GM21515 (cell line): Measurements from ENCODE around the gene PIK3CD.
"Not testable (repeated sequence)": the region's sequence is repeated elsewhere in the genome, so short reads cannot be mapped to it uniquely, and the experiment has no call there.

Source experiments
- ATAC-seq: cut with Tn5 transposase; IDR thresholded peaks from one replicate; pipeline ENCODE4 v1.9.1; 2021; ENCODE audit not compliant: unreplicated experiment

Gene PIK3CD

GRCh38 chr1:9618909-9619679, 32.4 kb upstream of the PIK3CD start:
- ATAC-seq = no peak

GRCh38 chr1:9621032-9621431, 30.5 kb upstream of the PIK3CD start:
- no peak for ATAC-seq

DNA sequence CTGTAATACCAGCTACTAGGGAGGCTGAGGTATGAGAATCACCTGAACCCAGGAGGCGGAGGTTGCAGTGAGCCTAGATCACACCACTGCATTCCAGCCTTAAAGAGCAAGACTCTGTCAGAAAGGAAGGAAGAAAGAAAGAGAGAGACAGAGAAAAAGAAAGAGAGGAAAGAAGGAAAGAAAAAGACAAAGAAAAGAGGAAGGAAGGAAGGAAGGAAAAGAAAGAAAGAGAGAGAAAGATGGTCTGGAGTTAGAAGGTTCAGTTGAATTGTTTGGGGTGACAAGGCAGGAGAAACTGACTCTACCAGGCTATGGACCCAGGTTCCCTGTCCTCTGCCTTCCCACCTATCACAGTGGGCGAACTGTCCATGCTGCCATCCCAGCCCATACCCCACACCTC, 27.4 kb upstream of the PIK3CD start:
- no peak for ATAC-seq

DNA sequence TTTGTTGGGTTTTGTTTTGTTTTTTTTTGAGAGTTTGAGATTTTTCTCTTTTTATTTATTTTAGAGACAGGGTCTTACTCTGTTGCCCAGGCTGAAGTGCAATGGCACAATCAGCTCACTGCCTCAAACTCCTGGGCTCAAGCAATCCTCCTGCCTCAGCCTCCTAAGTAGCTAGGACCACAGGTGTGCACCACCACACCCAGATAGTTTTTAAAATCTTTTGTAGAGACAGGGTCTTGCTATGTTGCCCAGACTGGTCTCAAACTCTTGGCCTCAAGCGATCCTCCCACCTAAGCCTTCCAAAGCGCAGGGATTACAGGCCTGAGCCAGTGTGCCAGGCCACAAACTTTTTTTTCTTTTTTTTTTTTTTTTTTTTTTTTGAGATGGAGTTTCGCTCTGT, 26.5 kb upstream of the PIK3CD start:
- not testable (repeated sequence) for ATAC-seq

DNA sequence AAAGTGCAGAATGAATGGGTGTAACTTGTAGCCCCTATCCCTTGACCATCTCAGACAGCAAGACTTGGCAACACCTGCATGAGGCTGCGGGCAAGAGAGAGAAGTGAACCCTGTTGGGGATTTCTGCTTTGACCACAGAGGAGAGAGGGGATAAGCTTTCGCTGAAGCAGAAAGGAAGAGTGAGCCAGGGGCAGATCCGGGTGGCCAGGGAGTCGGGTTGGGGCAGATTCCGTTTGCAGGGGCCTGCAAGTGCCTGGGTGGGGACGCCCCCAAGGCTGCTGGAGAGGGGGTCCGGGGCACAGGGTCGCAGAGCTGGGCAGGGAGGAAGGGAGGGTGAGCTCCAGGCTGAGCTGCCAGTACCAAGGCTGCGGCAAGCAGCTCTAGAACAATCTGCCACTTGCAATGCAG, 25.3 kb upstream of the PIK3CD start:
- peak; percentile 39 for ATAC-seq

- no peak for ATAC-seq
These were observed 22.7 kb upstream of the PIK3CD start for GRCh38 chr1:9628541-9629444.

GRCh38 chr1:9629445-9630201, 21.9 kb upstream of the PIK3CD start:
- no peak for ATAC-seq

DNA sequence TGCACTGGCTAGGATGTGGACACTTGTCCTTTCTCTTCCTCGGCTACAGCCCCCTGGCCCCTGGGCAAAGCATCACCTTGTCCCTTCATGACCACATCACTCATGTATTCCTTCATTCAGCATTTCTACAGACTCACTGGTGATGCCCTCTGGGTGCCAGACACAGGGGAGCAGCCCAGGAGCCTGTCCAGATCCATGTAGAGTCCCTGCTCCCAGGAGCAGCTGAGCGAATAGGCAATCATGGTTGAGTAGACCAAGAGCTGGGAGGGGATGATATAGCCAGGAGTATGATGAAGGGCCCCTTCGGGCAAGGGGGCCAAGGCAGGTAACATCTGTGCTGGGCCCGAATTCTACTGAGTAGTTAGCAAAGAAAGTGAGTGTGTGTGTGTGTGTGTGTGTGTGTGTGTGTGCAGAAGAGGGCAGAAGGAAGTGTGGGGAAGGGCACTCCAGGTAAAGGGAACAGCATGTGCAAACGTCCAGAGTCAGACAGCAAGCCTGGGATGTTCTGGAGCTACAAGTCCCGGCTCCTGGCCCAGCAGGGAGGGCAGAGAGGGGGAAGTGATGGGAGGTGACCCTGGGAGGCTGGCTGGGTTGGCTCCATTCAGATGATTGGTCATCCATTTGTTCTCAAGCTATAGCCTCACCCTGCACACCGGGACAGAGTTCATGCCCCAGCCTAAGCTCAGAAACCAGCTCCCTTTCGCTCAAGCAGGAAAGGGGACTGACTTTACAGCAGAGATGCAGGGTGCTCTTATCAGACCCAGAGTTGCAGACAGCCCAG, 21.0 kb upstream of the PIK3CD start:
- ATAC-seq = no peak

DNA sequence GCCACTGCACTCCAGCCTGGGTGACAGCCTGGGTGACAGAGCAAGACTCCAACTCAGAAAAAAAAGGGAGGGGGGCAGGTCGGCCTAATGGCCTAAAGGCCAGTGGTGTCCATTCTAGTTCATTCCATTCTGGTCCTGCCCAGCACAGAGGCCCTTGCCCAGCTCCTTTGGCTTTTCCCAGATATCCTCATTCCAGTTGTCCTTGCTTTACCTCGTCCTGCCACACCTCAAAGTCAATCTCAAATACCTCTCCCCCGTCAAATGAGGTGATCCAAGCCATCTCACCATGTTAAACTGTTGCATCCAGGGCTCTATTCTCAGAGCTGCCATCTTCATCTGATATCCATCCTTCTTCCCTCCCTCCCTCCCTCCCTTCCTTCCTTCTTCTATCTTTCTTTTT, 19.9 kb upstream of the PIK3CD start:
- no peak for ATAC-seq

DNA sequence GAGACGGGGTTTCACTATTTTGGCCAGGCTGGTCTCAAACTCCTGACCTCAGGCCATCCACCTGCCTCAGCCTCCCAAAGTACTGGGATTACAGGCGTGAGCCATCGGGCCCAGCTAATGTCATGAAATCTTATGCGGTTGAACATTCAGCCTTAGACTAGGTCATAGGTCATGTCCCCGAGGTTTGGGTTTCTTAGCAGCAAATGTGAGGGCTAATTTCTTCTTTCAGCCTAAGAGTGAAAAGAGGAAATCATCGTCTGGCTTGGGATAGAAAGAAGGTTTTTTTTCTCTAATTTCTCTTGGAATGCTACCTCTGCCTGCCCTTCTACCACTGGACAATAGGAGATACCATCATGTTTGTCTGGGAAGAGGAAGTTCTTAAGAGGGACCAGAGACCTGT, 18.0 kb upstream of the PIK3CD start:
- ATAC-seq = no peak

DNA sequence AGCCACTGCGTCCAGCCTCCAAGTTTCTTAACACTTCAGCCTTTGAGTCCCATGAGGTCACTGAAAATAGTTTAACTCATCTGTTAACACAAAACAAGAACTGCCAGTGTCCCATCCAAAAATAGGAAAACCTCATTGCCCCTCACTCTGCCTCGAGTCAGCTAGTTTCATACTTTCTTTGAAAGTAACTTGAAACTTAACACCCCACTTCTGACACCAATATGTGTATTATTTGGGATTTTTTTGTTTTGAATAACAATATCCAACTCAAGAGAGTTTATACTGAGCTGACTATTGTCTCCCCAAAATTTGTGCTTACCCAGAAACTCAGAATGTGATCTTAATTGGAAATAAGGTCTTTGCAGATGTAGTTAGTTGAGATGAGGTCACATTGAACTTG, 16.9 kb upstream of the PIK3CD start:
- no peak for ATAC-seq

- ATAC-seq = no peak
These were observed 12.3 kb upstream of the PIK3CD start for GRCh38 chr1:9639227-9639626.

DNA sequence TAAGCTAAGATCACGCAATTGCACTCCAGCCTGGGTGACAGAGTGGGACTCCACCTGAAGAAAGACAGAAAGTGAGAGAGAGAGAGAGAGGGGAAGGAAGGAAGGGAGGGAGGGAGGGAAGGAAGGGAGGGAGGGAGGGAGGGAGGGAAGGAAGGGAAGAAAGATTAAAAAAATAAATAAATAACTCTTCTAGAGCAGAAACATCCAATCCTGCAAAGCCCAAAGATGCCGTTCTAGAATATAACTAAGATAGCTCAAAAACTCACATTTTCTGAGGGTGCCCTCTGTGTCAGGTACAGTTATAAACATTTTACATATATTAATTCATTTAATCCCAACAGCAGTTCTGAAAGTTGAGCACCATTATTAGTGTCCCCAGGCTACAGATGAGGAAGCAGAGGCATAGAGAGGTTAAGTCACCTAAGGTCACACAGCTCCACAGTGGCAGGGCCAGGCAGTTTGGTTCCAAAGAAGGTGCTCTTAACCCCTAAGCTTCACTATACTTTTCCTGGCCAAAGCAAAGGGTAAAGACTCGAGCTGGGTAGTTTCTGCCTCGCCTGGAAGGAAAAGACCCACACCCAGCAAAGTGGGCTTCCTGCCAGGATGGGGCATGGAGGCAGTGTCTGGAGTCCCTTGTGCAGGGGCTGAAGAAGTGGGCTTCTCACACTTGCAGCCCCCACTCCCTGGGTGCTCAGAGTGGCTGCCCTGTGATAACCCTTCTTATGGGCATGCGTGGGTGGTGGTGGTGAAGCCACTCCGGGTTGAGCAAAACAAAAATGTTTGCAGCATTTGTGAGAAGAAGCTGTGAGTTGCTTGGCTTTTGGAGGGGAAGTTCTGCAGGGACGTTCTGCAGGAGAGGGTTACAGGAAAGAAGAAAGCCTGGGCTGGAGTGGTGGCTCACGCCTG, 7.9 kb upstream of the PIK3CD start:
- ATAC-seq = no peak

DNA sequence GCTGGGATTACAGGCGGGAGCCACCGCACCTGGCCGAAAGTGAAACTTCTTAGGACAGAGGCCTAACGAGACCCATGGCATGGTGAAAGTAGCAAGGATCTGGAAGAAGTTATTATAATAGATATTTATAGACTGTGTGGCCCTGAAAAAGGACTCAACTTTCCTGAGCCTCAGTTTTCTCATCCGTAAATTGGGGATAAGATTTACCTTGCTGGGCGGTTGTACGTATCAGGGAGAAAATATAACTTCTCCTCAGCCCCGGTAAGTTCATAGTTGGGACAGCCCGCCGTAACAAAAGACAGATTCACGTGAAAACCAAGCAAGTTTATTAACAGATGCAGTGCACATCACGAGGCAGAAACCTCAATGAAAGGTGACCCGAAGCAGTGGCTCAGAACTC, 5.5 kb upstream of the PIK3CD start:
- no peak for ATAC-seq

- no peak for ATAC-seq
These were observed 3.4 kb upstream of the PIK3CD start for GRCh38 chr1:9648171-9648570.

GRCh38 chr1:9649769-9650168, 1.8 kb upstream of the PIK3CD start:
- no peak for ATAC-seq

- ATAC-seq = no peak
These were observed 339 bp upstream of the PIK3CD start for GRCh38 chr1:9651220-9651564.

GRCh38 chr1:9652379-9653209, 1.1 kb downstream of the PIK3CD start:
- ATAC-seq = no peak

DNA sequence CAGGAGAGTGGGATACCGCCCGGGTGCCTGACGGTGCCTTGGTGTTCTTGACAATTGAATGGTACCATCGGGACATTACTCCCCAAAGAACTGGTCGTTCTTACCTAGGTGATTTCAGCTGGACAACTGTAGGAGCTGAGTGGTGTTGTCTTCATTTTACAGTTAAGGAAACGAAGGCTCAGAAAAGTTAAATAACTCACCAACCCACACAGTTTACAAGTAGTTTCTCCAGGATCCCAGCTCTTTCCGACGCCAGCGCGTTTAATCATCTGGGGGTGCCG, 1.6 kb downstream of the PIK3CD start:
- ATAC-seq = no peak
